ENCODE results near the gene TMEM108. TPM values are rescaled to one million over a fixed set of nuclear protein-coding genes. Genes with fewer than 3 reads are reported as not detected.

The TMEM108 gene
- total RNA-seq, 1 experiment from 2014 or later = not detected

DNA sequence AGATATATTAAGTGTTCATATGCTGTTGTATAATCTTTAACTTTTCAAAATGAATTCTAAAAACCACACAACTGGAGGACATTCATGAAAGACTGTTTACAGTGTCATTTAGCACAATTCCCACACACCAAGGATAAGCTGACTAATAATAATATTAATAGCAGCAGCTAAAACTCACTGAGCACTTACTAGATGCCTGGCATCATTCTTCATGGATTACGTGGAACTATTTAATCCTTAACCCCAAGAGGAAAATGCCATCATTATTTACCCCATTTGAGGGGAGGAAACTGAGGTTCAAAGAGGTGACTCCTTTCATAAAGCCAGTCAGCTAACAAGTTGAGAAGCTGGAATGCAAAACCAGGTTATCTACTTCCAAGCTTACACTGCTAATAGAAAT, 77.0 kb downstream of the TMEM108 start:
- ChIA-PET POLR2A (no interaction called here), CTCF (no interaction called here), RAD21 (ENCODE audit: low non-redundant PET in 1 of 2, low total read pairs in 2 of 2, uncharacterized antibody in 2 of 2, unreplicated experiment in 2 of 2) (no interaction called here)
- Histone ChIP-seq H4K20me1 (ENCODE audit: insufficient read depth) (no peaks in the 10 kb centered on the region), H3K27me3 (ENCODE audit: insufficient read depth, low read length) (peaks cover 36% of the 10 kb centered on the region), H3K4me3 (replicated peaks in 1 of 2; ENCODE audit: low read depth in 1 of 2, low read length in 2 of 2) (no peak overlapping the region), H3K9me3 (ENCODE audit: control insufficient read depth in 1 of 2, insufficient read depth in 1 of 2, low read depth in 1 of 2, low read length in 2 of 2) (no peaks in the 10 kb centered on the region), H3K4me1 (ENCODE audit: control insufficient read depth in 1 of 2, insufficient read depth in 2 of 2, low read length in 2 of 2) (no peaks in the 10 kb centered on the region), H3K79me2 (ENCODE audit: insufficient read depth, low read length) (no peaks in the 10 kb centered on the region), H3K4me2 (ENCODE audit: low read length) (no peak overlapping the region), H2AFZ (ENCODE audit: low read depth, low read length, poor library complexity, severe bottlenecking) (no peak overlapping the region), H3K36me3 (ENCODE audit: control insufficient read depth in 1 of 2, insufficient read depth in 2 of 2, low read length in 2 of 2) (no peaks in the 10 kb centered on the region), H3K27ac (ENCODE audit: low read depth, low read length) (no peak overlapping the region), H3K9me2 (ENCODE audit: insufficient read depth) (no peaks in the 10 kb centered on the region), H3K9ac (ENCODE audit: low read length) (no peak overlapping the region)
- BruUV-seq (replicated peaks) = no TSS peak
- ATAC-seq (no peak), DNase-seq (ENCODE audit: low read depth, low spot score) (no peak)
- TF ChIP-seq ELF1 (IDR thresholded peaks at IDR 0.05; ENCODE audit: borderline replicate concordance, low read depth) (no peak), SRF (IDR thresholded peaks at IDR 0.05; ENCODE audit: low read depth) (no peak), SIN3A (IDR thresholded peaks at IDR 0.05; ENCODE audit: low read depth) (no peak), EZH2phosphoT487 (IDR thresholded peaks at IDR 0.05; ENCODE audit: borderline replicate concordance) (no peak)
- TF ChIP-seq, protein P1, sequence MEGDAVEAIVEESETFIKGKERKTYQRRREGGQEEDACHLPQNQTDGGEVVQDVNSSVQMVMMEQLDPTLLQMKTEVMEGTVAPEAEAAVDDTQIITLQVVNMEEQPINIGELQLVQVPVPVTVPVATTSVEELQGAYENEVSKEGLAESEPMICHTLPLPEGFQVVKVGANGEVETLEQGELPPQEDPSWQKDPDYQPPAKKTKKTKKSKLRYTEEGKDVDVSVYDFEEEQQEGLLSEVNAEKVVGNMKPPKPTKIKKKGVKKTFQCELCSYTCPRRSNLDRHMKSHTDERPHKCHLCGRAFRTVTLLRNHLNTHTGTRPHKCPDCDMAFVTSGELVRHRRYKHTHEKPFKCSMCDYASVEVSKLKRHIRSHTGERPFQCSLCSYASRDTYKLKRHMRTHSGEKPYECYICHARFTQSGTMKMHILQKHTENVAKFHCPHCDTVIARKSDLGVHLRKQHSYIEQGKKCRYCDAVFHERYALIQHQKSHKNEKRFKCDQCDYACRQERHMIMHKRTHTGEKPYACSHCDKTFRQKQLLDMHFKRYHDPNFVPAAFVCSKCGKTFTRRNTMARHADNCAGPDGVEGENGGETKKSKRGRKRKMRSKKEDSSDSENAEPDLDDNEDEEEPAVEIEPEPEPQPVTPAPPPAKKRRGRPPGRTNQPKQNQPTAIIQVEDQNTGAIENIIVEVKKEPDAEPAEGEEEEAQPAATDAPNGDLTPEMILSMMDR (IDR thresholded peaks at IDR 0.05 in 2 of 3, conservative IDR thresholded peaks at IDR 0.05 in 1 of 3; ENCODE audit: borderline replicate concordance in 1 of 3, insufficient read depth in 1 of 3, low read depth in 2 of 3, low read length in 2 of 3) = no peak
- intact Hi-C loops (cut with micrococcal nuclease) = no loop called here

DNA sequence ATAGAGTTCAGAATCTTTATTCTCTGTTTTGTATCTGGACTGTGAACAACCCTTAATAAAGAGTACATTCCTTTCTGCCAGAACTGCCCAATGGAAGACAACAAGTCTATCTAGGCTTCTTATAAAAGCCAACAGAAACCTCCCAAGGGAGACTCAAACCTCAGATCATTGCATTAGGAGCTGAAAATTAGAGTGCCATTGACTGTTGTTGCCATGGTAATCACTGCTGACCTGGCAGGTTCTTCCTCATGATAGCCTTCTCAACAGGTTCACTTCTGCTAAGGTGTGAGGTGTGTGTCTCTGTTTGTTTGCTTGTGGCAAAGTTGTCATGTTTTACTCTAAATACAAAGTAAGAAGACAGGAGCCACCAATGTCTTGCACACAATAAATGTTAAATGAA, 79.2 kb downstream of the TMEM108 start:
- DNase-seq (ENCODE audit: low read depth, low spot score) (no peak), ATAC-seq (no peak)
- no peaks in the 10 kb centered on the region for H3K36me3 ChIP-seq (ENCODE audit: control insufficient read depth in 1 of 2, insufficient read depth in 2 of 2, low read length in 2 of 2)
- ChIA-PET RAD21 (ENCODE audit: low non-redundant PET in 1 of 2, low total read pairs in 2 of 2, uncharacterized antibody in 2 of 2, unreplicated experiment in 2 of 2) (no interaction called here), CTCF (no interaction called here), POLR2A (no interaction called here)
- no peak overlapping the region for H3K4me3 ChIP-seq (replicated peaks in 1 of 2; ENCODE audit: low read depth in 1 of 2, low read length in 2 of 2)
- no peak overlapping the region for H3K4me2 ChIP-seq (ENCODE audit: low read length)
- H2AFZ ChIP-seq (ENCODE audit: low read depth, low read length, poor library complexity, severe bottlenecking) = no peak overlapping the region
- H3K4me1 ChIP-seq (ENCODE audit: control insufficient read depth in 1 of 2, insufficient read depth in 2 of 2, low read length in 2 of 2) = no peaks in the 10 kb centered on the region
- H3K27ac ChIP-seq (ENCODE audit: low read depth, low read length) = no peak overlapping the region
- no peaks in the 10 kb centered on the region for H3K79me2 ChIP-seq (ENCODE audit: insufficient read depth, low read length)
- H4K20me1 ChIP-seq (ENCODE audit: insufficient read depth) = no peaks in the 10 kb centered on the region
- H3K27me3 ChIP-seq (ENCODE audit: insufficient read depth, low read length) = peaks cover 42% of the 10 kb centered on the region
- intact Hi-C loops (cut with micrococcal nuclease) = no loop called here
- H3K9me3 ChIP-seq (ENCODE audit: control insufficient read depth in 1 of 2, insufficient read depth in 1 of 2, low read depth in 1 of 2, low read length in 2 of 2) = no peaks in the 10 kb centered on the region
- BruUV-seq (replicated peaks) = no TSS peak
- no peaks in the 10 kb centered on the region for H3K9me2 ChIP-seq (ENCODE audit: insufficient read depth)
- H3K9ac ChIP-seq (ENCODE audit: low read length) = no peak overlapping the region
- no peak for TF ChIP-seq RAD21 (IDR thresholded peaks at IDR 0.05; ENCODE audit: low read depth)
- no peak for TF ChIP-seq ZNF274 (IDR thresholded peaks at IDR 0.05; ENCODE audit: low read depth, low read length)
- TF ChIP-seq, protein P2, sequence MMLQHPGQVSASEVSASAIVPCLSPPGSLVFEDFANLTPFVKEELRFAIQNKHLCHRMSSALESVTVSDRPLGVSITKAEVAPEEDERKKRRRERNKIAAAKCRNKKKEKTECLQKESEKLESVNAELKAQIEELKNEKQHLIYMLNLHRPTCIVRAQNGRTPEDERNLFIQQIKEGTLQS (IDR thresholded peaks at IDR 0.05) = no peak
- no peak for TF ChIP-seq JUND (IDR thresholded peaks at IDR 0.05)
- TF ChIP-seq, protein P1 (IDR thresholded peaks at IDR 0.05 in 2 of 3, conservative IDR thresholded peaks at IDR 0.05 in 1 of 3; ENCODE audit: borderline replicate concordance in 1 of 3, insufficient read depth in 1 of 3, low read depth in 2 of 3, low read length in 2 of 3) = no peak
- no peak for TF ChIP-seq EGR1 (IDR thresholded peaks at IDR 0.05; ENCODE audit: low read depth)
- no peak for TF ChIP-seq SP1 (IDR thresholded peaks at IDR 0.05; ENCODE audit: low read depth)
- no peak for TF ChIP-seq POLR2A (IDR thresholded peaks at IDR 0.05; ENCODE audit: borderline replicate concordance, extremely low read depth, insufficient read depth, insufficient read length)
- no peak for TF ChIP-seq TCF7L2 (IDR thresholded peaks at IDR 0.05; ENCODE audit: borderline replicate concordance, extremely low read depth, insufficient read depth, insufficient read length)
- no peak for TF ChIP-seq YY1 (IDR thresholded peaks at IDR 0.05; ENCODE audit: extremely low read depth, insufficient replicate concordance, low read depth, low read length)
- TF ChIP-seq, protein P3, sequence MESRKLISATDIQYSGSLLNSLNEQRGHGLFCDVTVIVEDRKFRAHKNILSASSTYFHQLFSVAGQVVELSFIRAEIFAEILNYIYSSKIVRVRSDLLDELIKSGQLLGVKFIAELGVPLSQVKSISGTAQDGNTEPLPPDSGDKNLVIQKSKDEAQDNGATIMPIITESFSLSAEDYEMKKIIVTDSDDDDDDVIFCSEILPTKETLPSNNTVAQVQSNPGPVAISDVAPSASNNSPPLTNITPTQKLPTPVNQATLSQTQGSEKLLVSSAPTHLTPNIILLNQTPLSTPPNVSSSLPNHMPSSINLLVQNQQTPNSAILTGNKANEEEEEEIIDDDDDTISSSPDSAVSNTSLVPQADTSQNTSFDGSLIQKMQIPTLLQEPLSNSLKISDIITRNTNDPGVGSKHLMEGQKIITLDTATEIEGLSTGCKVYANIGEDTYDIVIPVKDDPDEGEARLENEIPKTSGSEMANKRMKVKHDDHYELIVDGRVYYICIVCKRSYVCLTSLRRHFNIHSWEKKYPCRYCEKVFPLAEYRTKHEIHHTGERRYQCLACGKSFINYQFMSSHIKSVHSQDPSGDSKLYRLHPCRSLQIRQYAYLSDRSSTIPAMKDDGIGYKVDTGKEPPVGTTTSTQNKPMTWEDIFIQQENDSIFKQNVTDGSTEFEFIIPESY (IDR thresholded peaks at IDR 0.05; ENCODE audit: extremely low read depth, insufficient replicate concordance, low read length) = no peak
